Smooth muscle cell of the pulmonary artery (primary cell): Measurements from ENCODE around the gene GABRG2. TPM values are rescaled to one million over a fixed set of nuclear protein-coding genes. Genes with fewer than 3 reads are reported as not detected.

Source experiments
- total RNA-seq: library from RNA; depleted of rRNA; stranded (reverse); fragments of >200 nt; gene quantifications from 2 replicates; pipeline ENCODE4 v1.2.3, GENCODE V29; 2014

The GABRG2 gene
- total RNA-seq = not detected in 2 replicates

GRCh38 chr5:162067655-162068411 lies at the start of gene GABRG2:
TSS of gene GABRG2 (plus strand) at chr5:162067773. CDS start at chr5:162068000, 227 bp downstream.

Other genes starting within 250 kb of the GABRG2 start
- gene GABRA1, start 219.7 kb upstream of the GABRG2 start, total RNA-seq = 0.17 TPM in 1 of 2 replicates, not detected in the other